ENCODE data around the gene CALHM1. TPM values are rescaled to one million over a fixed set of nuclear protein-coding genes. Genes with fewer than 3 reads are reported as not detected.

The CALHM1 gene
- total and polyA plus RNA-seq, 2 experiments from 2014 or later, result 0.11 TPM; not detected in 1

DNA sequence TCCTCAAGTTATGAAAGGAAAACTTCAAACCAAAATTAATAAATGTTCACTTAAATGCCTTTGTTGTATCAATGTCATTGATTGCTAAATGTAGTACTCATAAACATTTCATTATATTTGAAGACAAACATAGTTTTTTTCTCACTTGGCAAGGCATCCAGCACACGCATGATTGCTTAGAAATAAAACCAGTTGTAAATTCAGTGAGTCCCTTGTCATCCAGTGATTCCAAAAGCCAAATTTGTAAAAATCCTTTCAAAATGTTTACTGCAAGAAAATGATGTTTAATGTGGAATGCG is 28.7 kb upstream of the CALHM1 start:
- ATAC-seq (no peak), DNase-seq (ENCODE audit: low spot score) (no peak)
- Histone ChIP-seq H3K9me2 (ENCODE audit: insufficient read depth) (no peaks in the 10 kb centered on the region), H3F3A (replicated peaks; ENCODE audit: low read depth) (no peaks in the 10 kb centered on the region), H3K27me3 (ENCODE audit: insufficient read depth) (peaks cover 7% of the 10 kb centered on the region), H2AFZ (no peak overlapping the region), H4K20me1 (replicated peaks; ENCODE audit: insufficient read depth) (no peaks in the 10 kb centered on the region), H3K79me2 (replicated peaks; ENCODE audit: insufficient read depth) (no peaks in the 10 kb centered on the region), H3K4me2 (no peak overlapping the region), H3K27ac (ENCODE audit: low read depth) (no peak overlapping the region), H3K36me3 (ENCODE audit: insufficient read depth) (no peaks in the 10 kb centered on the region), H3K4me1 (ENCODE audit: insufficient read depth) (no peaks in the 10 kb centered on the region), H3K4me3 (no peak overlapping the region)
- no peaks in the 10 kb centered on the region; the same call in 2 of the 3 replicates for H3K9me3 Mint-ChIP-seq
- no peaks in the 10 kb centered on the region for H3K36me3 Mint-ChIP-seq (ENCODE audit: low read depth)
- peaks cover 8% of the 10 kb centered on the region; the same call in 2 of the 3 replicates for H3K4me1 Mint-ChIP-seq
- no peak overlapping the region for H3K27ac Mint-ChIP-seq
- no peak for TF ChIP-seq CTCF (conservative IDR thresholded peaks at IDR 0.05; ENCODE audit: low read depth in 2 of 2)
- no peak for TF ChIP-seq EZH2phosphoT487 (IDR thresholded peaks at IDR 0.05; ENCODE audit: unreplicated experiment)
- no peak for TF ChIP-seq EZH2 (IDR thresholded peaks at IDR 0.05; ENCODE audit: low read depth, unreplicated experiment)
- TF ChIP-seq, protein P1, sequence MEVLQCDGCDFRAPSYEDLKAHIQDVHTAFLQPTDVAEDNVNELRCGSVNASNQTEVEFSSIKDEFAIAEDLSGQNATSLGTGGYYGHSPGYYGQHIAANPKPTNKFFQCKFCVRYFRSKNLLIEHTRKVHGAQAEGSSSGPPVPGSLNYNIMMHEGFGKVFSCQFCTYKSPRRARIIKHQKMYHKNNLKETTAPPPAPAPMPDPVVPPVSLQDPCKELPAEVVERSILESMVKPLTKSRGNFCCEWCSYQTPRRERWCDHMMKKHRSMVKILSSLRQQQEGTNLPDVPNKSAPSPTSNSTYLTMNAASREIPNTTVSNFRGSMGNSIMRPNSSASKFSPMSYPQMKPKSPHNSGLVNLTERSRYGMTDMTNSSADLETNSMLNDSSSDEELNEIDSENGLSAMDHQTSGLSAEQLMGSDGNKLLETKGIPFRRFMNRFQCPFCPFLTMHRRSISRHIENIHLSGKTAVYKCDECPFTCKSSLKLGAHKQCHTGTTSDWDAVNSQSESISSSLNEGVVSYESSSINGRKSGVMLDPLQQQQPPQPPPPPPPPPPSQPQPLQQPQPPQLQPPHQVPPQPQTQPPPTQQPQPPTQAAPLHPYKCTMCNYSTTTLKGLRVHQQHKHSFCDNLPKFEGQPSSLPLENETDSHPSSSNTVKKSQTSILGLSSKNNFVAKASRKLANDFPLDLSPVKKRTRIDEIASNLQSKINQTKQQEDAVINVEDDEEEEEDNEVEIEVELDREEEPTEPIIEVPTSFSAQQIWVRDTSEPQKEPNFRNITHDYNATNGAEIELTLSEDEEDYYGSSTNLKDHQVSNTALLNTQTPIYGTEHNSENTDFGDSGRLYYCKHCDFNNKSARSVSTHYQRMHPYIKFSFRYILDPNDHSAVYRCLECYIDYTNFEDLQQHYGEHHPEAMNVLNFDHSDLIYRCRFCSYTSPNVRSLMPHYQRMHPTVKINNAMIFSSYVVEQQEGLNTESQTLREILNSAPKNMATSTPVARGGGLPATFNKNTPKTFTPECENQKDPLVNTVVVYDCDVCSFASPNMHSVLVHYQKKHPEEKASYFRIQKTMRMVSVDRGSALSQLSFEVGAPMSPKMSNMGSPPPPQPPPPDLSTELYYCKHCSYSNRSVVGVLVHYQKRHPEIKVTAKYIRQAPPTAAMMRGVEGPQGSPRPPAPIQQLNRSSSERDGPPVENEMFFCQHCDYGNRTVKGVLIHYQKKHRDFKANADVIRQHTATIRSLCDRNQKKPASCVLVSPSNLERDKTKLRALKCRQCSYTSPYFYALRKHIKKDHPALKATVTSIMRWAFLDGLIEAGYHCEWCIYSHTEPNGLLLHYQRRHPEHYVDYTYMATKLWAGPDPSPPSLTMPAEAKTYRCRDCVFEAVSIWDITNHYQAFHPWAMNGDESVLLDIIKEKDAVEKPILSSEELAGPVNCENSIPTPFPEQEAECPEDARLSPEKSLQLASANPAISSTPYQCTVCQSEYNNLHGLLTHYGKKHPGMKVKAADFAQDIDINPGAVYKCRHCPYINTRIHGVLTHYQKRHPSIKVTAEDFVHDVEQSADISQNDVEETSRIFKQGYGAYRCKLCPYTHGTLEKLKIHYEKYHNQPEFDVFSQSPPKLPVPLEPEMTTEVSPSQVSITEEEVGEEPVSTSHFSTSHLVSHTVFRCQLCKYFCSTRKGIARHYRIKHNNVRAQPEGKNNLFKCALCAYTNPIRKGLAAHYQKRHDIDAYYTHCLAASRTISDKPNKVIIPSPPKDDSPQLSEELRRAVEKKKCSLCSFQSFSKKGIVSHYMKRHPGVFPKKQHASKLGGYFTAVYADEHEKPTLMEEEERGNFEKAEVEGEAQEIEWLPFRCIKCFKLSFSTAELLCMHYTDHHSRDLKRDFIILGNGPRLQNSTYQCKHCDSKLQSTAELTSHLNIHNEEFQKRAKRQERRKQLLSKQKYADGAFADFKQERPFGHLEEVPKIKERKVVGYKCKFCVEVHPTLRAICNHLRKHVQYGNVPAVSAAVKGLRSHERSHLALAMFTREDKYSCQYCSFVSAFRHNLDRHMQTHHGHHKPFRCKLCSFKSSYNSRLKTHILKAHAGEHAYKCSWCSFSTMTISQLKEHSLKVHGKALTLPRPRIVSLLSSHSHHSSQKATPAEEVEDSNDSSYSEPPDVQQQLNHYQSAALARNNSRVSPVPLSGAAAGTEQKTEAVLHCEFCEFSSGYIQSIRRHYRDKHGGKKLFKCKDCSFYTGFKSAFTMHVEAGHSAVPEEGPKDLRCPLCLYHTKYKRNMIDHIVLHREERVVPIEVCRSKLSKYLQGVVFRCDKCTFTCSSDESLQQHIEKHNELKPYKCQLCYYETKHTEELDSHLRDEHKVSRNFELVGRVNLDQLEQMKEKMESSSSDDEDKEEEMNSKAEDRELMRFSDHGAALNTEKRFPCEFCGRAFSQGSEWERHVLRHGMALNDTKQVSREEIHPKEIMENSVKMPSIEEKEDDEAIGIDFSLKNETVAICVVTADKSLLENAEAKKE (CRISPR knock-in tag; IDR thresholded peaks at IDR 0.05), result no peak
- no peak for TF ChIP-seq JUNB (IDR thresholded peaks at IDR 0.05; ENCODE audit: unreplicated experiment)
- TF ChIP-seq STAT1 (IDR thresholded peaks at IDR 0.05; ENCODE audit: unreplicated experiment), result no peak
- TF ChIP-seq ZNF331 (CRISPR knock-in tag; IDR thresholded peaks at IDR 0.05; ENCODE audit: low read depth), result no peak
- TF ChIP-seq CREB1 (CRISPR knock-in tag; IDR thresholded peaks at IDR 0.05; ENCODE audit: low read depth), result no peak
- TF ChIP-seq ETS1 (IDR thresholded peaks at IDR 0.05), result no peak
- no peak for TF ChIP-seq NANOG (IDR thresholded peaks at IDR 0.05; ENCODE audit: borderline replicate concordance)
- TF ChIP-seq, protein P2, sequence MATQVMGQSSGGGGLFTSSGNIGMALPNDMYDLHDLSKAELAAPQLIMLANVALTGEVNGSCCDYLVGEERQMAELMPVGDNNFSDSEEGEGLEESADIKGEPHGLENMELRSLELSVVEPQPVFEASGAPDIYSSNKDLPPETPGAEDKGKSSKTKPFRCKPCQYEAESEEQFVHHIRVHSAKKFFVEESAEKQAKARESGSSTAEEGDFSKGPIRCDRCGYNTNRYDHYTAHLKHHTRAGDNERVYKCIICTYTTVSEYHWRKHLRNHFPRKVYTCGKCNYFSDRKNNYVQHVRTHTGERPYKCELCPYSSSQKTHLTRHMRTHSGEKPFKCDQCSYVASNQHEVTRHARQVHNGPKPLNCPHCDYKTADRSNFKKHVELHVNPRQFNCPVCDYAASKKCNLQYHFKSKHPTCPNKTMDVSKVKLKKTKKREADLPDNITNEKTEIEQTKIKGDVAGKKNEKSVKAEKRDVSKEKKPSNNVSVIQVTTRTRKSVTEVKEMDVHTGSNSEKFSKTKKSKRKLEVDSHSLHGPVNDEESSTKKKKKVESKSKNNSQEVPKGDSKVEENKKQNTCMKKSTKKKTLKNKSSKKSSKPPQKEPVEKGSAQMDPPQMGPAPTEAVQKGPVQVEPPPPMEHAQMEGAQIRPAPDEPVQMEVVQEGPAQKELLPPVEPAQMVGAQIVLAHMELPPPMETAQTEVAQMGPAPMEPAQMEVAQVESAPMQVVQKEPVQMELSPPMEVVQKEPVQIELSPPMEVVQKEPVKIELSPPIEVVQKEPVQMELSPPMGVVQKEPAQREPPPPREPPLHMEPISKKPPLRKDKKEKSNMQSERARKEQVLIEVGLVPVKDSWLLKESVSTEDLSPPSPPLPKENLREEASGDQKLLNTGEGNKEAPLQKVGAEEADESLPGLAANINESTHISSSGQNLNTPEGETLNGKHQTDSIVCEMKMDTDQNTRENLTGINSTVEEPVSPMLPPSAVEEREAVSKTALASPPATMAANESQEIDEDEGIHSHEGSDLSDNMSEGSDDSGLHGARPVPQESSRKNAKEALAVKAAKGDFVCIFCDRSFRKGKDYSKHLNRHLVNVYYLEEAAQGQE (IDR thresholded peaks at IDR 0.05; ENCODE audit: unreplicated experiment), result no peak
- no peak for TF ChIP-seq POLR2AphosphoS5 (IDR thresholded peaks at IDR 0.05; ENCODE audit: low read depth)
- TF ChIP-seq ZNF114 (CRISPR knock-in tag; IDR thresholded peaks at IDR 0.05), result no peak
- no peak overlapping the region for H3K4me3 Mint-ChIP-seq
- peaks cover 7% of the 10 kb centered on the region for H3K27me3 Mint-ChIP-seq (ENCODE audit: insufficient read depth, low read depth, poor library complexity)
